Ascending aorta (tissue), 2 donors: ENCODE results near the gene BCAM. TPM values are rescaled to one million over a fixed set of nuclear protein-coding genes. Genes with fewer than 3 reads are reported as not detected.

Source experiments
- DNase-seq, 2 donors: peaks; one replicate each; pipeline ENCODE4 v3.0.0-alpha.2; 2019; ENCODE audit warnings: low spot score in 2 of 2
- H3K27ac ChIP-seq, 2 donors: fragments of 200-600 bp; sonication (generic); one replicate each; pipeline ENCODE4 v1.5.1; 2016 to 2017; ENCODE audit warnings: mild to moderate bottlenecking in 1 of 2
- H3K27me3 ChIP-seq: fragments of 200-600 bp; sonication (generic); one replicate; pipeline ENCODE4 v1.5.1; 2017
- H3K36me3 ChIP-seq, 2 donors: fragments of 200-600 bp; sonication (generic); one replicate each; pipeline ENCODE4 v1.5.1; 2016
- H3K4me1 ChIP-seq, 2 donors: fragments of 200-600 bp; sonication (generic); one replicate each; pipeline ENCODE4 v1.5.1; 2016 to 2017; ENCODE audit warnings: mild to moderate bottlenecking in 1 of 2
- H3K4me3 ChIP-seq, 2 donors: fragments of 200-600 bp; sonication (generic); one replicate each; pipeline ENCODE4 v1.5.1; 2016 to 2017; ENCODE audit warnings: mild to moderate bottlenecking in 1 of 2
- H3K9me3 ChIP-seq, 2 donors: fragments of 200-600 bp; sonication (generic); one replicate each; pipeline ENCODE4 v1.5.1; 2016
- intact Hi-C: fragments of 100-400 bp; cut with DNase I; formaldehyde crosslinking; loops from one replicate; pipeline ENCODE4 v1.15.1; 2023
- total RNA-seq: library from RNA; depleted of rRNA; stranded (reverse); fragments of >200 nt; gene quantifications from one replicate; pipeline ENCODE4 v1.1.0, GENCODE V29; 2016
- TF ChIP-seq, protein P1 (sequence below), 3 experiments: fragments of 200-600 bp in 2 of 3; fragments of 450-650 bp in 1 of 3; sonication (generic) in 2 of 3; IDR thresholded peaks; one replicate each; pipeline ENCODE4 v1.5.1; 2016 to 2019; ENCODE audit warnings: antibody characterized with exemption in 3 of 3, mild to moderate bottlenecking in 1 of 3, moderate library complexity in 1 of 3

The BCAM gene
- total RNA-seq, 1 donor from 2014 or later: 832 TPM

DNA sequence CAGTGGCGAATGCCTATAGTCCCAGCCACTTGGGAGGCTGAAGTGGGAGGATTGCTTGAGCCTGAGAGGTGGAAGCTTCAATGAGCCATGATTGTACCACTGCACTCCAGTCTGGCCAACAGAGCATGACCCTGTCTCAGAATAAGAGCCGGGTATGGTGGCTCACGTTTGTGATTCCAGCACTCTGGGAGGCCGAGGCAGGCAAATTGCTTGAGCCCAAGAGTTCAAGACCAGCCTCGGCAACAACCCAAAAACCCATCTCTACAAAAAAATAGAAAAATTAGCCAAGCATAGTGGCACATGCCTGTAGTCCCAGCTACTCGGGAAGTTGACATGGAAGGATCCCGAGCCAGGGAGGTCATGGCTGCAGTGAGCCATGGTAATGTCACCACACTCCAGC lies 31.9 kb downstream of the BCAM start:
- TF ChIP-seq, protein P1, sequence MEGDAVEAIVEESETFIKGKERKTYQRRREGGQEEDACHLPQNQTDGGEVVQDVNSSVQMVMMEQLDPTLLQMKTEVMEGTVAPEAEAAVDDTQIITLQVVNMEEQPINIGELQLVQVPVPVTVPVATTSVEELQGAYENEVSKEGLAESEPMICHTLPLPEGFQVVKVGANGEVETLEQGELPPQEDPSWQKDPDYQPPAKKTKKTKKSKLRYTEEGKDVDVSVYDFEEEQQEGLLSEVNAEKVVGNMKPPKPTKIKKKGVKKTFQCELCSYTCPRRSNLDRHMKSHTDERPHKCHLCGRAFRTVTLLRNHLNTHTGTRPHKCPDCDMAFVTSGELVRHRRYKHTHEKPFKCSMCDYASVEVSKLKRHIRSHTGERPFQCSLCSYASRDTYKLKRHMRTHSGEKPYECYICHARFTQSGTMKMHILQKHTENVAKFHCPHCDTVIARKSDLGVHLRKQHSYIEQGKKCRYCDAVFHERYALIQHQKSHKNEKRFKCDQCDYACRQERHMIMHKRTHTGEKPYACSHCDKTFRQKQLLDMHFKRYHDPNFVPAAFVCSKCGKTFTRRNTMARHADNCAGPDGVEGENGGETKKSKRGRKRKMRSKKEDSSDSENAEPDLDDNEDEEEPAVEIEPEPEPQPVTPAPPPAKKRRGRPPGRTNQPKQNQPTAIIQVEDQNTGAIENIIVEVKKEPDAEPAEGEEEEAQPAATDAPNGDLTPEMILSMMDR (IDR thresholded peaks at IDR 0.05): no peak
- no peak for DNase-seq
- Histone ChIP-seq H3K9me3 (no peaks in the 10 kb centered on the region), H3K4me1 (peaks cover 0 to 12% of the 10 kb centered on the region in 2 donors), H3K36me3 (no peaks in the 10 kb centered on the region), H3K27me3 (no peaks in the 10 kb centered on the region), H3K27ac (no peak overlapping the region), H3K4me3 (no peak overlapping the region)
- intact Hi-C loops: no loop called here

GRCh38 chr19:44841231-44841630 lies 32.3 kb downstream of the BCAM start:
- H3K27me3 ChIP-seq: no peaks in the 10 kb centered on the region
- peaks cover 0 to 12% of the 10 kb centered on the region in 2 donors for H3K4me1 ChIP-seq
- intact Hi-C loops: no loop called here
- H3K4me3 ChIP-seq: no peak overlapping the region
- TF ChIP-seq, protein P1 (IDR thresholded peaks at IDR 0.05): no peak
- no peak overlapping the region for H3K27ac ChIP-seq
- H3K36me3 ChIP-seq: no peaks in the 10 kb centered on the region
- no peaks in the 10 kb centered on the region for H3K9me3 ChIP-seq
- DNase-seq: no peak

- peaks cover 8 to 26% of the 10 kb centered on the region in 2 donors for H3K4me1 ChIP-seq
- no peaks in the 10 kb centered on the region for H3K9me3 ChIP-seq
- H3K4me3 ChIP-seq: peak overlapping the region; percentile 97 to 99
- H3K27ac ChIP-seq: peak overlapping the region; percentile 73 to 74
- TF ChIP-seq, protein P1 (IDR thresholded peaks at IDR 0.05): no peak
- intact Hi-C loops: loop anchor here (2.0 to 5.0 kb wide), 3 partner anchors 36 to 332 kb away; partner anchors contain the start of genes BCAM, BLOC1S3 and TRAPPC6A
- no peaks in the 10 kb centered on the region for H3K27me3 ChIP-seq
- DNase-seq: peak in 1 of 2 donors; percentile 75
- H3K36me3 ChIP-seq: no peaks in the 10 kb centered on the region
Measured at GRCh38 chr19:44845286-44845611, 36.3 kb downstream of the BCAM start.

DNA sequence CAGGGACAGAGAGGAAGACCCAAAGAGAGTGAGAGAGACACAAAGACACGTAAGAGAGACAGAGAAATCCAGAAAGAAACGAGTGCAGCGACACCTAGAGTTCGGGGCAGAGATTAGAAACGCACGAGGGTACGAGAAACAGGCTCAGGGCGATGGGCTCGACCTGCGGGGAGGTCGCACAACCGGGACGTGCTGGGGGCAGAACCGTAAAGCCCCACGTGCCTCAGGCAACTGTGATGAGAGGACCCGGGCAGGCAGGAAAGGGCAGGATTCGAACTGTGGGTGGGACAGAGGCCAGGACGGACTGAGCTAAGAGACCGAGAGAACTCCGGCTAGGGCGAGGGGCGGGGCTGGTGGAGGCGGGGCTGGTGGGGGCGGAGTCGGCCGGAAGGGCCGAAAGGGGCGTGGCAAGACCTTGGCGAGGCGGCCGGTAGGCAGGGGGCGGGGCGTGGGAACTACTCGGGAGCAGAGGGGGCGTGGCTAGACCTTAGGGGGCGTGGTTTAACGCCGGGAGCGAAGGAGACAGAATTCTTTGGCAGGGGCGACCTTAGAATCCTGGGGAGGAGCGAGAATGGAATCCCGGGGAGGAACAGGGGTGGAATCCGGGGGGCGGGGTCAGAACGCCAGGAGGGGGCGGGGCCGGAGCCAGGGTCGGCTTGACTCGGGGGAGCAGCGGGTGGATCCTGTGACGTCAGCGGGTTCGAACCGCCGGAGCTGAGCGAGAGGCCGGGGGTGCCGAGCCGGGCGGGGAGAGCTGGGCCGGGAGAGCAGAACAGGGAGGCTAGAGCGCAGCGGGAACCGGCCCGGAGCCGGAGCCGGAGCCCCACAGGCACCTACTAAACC lies 36.9 kb downstream of the BCAM start, which contains the start of gene NECTIN2:
Gene NECTIN2 (plus strand): TSS at position 686 of the 843 bp plus-strand sequence. CDS start 229 bp downstream, outside the sequence.
- Histone ChIP-seq H3K9me3 (no peaks in the 10 kb centered on the region), H3K4me3 (peak within 1 kb of the TSS; percentile 97 to 99), H3K36me3 (no peaks in the 10 kb centered on the region), H3K4me1 (peaks cover 8 to 26% of the 10 kb centered on the region in 2 donors), H3K27me3 (no peaks in the 10 kb centered on the region), H3K27ac (peak within 1 kb of the TSS; percentile 96 to 98)
- TF ChIP-seq, protein P1 (IDR thresholded peaks at IDR 0.05): peak; percentile 73 to 82 (median 80)
- peak; percentile 97 to 100 for DNase-seq
- intact Hi-C loops: loop anchor here (2.0 to 5.0 kb wide), 3 partner anchors 37 to 331 kb away; partner anchors contain the start of genes BCAM, BLOC1S3 and TRAPPC6A

- TF ChIP-seq, protein P1 (IDR thresholded peaks at IDR 0.05): no peak
- Histone ChIP-seq H3K27ac (peak overlapping the region; percentile 96 to 98), H3K27me3 (no peaks in the 10 kb centered on the region), H3K36me3 (no peaks in the 10 kb centered on the region), H3K4me1 (peaks cover 8 to 26% of the 10 kb centered on the region in 2 donors), H3K4me3 (peak overlapping the region; percentile 97 to 99), H3K9me3 (no peaks in the 10 kb centered on the region)
- no peak for DNase-seq
- intact Hi-C loops: loop anchor here (1.0 to 5.0 kb wide), 3 partner anchors 44 to 331 kb away; partner anchors contain the start of genes BLOC1S3 and TRAPPC6A
Measured at GRCh38 chr19:44846455-44847143, 37.7 kb downstream of the BCAM start.
